A172 (cell line): ENCODE data around the gene KCTD6. TPM values are rescaled to one million over a fixed set of nuclear protein-coding genes. Genes with fewer than 3 reads are reported as not detected.

Experiments
- DNase-seq: peaks from one replicate; pipeline ENCODE4 v3.0.0-alpha.2; 2015; ENCODE audit warnings: low spot score
- total RNA-seq: library from RNA; depleted of rRNA; stranded (reverse); fragments of >200 nt; shearing (Covaris generic); gene quantifications from 2 replicates; pipeline ENCODE4 v1.2.3, GENCODE V29; 2014; rRNA removed

The KCTD6 gene
- total RNA-seq: 6.4 and 9.1 TPM in 2 replicates

DNA sequence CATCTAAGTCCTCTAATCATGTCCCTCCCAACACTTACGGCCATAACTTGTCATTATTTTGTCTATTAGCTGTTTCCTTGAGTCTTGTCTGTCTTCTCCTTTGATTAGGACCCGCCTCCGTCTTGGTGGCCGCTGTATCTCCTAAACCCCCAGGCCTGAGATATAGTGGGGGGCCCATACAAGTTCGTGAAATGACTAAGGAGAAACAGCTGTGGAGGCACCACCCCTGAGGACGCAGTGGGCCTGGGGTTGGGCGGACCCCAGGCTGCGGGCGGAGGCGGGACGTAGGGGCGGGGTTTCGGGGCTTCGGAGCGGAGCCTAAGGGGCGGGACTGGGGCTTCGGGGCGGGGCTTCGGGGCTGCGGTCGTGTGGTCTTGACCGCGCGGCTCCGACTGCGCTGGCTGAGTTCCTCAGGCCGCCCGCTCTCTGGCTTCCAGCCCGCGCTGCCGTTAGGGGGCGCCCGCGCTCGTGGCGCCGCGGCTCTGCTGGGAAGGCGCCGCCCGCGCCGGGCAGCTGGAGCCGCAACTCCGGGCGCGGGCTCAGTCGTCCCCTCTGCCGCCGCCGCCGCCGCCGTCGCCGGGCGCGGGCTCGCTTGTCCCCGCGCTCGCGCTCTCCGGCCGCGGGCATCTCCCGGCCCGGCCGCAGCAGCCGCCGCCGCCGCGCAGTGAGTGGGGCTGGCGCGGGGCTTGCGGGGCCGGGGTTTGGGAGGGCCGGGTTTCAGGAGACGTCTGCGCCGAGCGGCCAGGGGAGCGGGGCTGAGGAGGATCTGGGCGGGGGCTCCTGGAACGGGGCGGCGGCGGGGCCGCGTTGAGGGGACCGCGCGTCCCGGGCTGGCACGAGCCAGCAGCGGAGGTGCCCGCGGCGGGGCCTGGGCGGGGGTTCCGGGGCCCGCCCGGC is at the start of gene KCTD6:
KCTD6 (plus strand) TSS at position 591 of the 897 bp plus-strand sequence. CDS start 6,660 bp downstream, outside the sequence.
- peak; percentile 76 for DNase-seq

- DNase-seq: no peak
These were observed 39.7 kb upstream of the KCTD6 start for GRCh38 chr3:58452176-58452575.

DNA sequence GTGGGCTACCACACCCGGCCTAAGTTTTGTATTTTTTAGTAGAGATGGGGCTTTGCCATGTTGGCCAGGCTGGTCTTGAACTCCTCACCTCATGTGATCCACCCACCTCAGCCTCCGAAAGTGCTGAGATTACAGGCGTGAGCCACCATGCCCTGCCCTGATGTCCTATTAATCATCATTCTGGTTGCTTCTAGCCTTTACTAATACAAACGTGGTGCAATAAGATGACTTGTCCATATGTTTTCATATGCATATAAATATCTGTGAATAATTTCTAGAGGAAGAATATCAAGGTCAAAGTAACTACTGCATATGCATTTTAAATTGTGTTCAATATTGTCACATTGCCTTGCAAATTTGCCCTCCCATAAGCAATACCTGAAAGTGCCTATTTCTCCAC is 32.7 kb upstream of the KCTD6 start:
- no peak for DNase-seq

GRCh38 chr3:58462829-58463180 is 29.1 kb upstream of the KCTD6 start:
- no peak for DNase-seq

DNA sequence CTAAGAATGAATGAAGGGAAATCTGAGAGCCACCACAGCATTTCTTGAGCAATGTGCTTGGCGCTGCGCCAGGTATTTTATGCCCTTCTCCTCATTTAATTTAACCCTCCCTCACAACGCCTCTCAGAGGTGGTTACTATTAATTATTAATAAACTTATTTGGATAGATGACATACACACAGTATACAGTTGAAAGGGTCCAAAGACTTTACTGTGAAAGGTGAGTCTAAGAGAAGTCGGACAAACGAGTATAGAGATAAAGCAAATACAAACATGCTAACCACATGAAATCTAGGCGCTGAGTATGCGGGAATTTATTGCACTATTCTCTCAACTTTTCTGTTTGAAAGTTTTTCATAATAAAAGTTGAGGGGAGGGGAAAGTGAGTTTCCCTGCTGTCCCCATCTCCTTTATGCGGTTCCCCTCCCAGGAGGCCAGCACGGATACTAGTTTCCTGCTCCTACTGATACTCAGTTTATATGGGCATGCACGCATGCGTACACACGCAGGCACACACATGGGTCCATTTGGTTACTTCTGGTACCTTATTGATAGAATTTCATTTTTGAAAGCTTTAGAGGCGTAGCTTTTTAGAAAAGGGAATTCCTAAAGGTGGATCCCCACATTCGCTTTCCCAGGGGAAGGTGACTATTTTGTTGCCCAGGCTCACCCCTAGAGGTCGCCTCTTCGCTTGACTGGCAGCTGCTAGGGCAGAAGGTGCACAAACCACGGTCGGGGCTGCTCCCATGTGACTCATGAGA is 28.5 kb upstream of the KCTD6 start:
- peak; percentile 80 for DNase-seq

- DNase-seq: no peak
These were observed 28.0 kb upstream of the KCTD6 start for GRCh38 chr3:58463942-58464271.

GRCh38 chr3:58464866-58465265 is 27.0 kb upstream of the KCTD6 start:
- DNase-seq: no peak

- no peak for DNase-seq
These were observed 24.9 kb upstream of the KCTD6 start for GRCh38 chr3:58466899-58467563.

- no peak for DNase-seq
These were observed 22.8 kb upstream of the KCTD6 start for GRCh38 chr3:58469096-58469495.

DNA sequence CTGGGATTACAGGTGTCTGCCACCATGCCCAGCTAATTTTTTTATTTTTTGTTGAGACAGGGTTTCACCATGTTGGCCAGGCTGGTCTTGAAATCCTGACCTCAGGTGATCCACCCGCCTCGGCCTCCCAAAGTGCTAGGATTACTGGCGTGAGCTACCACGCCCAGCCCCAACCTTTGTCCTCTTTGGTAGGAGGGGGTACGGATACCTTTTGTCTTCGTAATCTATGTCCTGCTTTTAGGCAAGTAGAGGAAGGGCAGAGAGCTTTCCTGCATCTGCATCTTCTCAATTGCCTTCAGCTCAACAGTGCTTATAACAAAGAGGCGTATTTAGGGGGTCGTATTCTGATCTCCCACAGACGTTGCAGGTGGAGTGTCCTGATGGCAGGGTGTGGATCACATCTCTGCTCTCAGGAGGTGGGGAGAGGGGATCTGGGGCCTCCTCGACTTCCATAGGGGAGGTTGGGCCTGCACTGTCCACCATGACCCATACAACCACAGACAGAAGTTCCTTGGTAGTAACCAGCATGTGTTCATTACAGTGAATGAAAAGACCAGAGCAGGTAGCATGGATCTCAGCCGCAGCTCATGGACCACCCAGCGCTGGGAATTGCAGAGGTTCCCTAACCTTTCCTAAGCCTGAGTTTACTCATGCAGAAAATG is 21.4 kb upstream of the KCTD6 start:
- no peak for DNase-seq

- DNase-seq: peak; percentile 95
These were observed 20.6 kb upstream of the KCTD6 start for GRCh38 chr3:58471025-58471887.

DNA sequence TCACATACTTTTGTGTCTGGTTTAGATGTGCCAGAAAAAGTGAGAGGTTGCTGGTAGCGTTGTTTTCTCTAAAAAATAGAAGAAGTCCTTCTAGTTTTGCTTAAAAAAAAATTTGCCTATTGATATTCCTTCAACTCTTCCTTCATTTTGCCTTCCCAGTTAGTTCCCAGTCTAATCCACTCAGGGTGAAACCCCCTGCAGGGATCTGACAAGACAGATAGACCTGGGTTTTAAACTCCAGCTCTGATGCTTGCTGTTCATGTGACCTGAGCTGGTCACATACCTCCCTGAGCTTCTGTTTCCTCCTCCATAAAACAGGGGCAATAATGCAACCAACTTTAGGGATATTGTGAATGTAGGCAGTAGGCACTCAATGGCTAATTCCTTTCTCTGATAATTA is 18.6 kb upstream of the KCTD6 start:
- no peak for DNase-seq

DNA sequence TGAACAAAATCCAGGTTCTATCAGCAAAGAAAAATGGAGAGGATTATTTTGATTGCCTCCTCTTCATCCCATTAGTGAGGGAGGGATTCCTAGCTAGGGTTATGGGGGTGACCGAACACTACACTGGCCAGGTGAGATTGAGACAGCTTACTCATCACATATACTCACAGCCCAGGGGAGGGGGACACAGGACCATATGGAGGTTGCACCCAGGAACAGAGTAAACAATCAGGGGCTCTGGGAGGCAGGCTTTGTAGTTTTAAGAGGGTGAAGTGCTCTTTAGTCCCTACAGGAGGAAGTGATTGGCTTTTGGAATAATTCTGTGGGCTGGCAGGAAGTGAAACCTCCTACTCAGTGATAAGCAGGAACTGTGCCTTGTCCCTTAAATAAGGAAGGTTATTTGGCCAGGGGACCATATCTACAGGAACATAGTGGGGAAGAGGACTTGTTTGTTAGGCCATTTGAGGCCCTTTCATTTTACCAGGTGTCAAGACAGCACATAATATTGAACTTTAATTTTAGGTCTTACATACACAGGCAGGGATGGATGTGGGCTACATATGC is 17.5 kb upstream of the KCTD6 start:
- no peak for DNase-seq

GRCh38 chr3:58474967-58475578 is 16.8 kb upstream of the KCTD6 start:
- DNase-seq: no peak

- DNase-seq: no peak
These were observed 13.1 kb upstream of the KCTD6 start for GRCh38 chr3:58478781-58479180.

GRCh38 chr3:58480309-58480708 is 11.6 kb upstream of the KCTD6 start:
- DNase-seq: no peak

- no peak for DNase-seq
These were observed 8.8 kb upstream of the KCTD6 start for GRCh38 chr3:58482917-58483636.

- DNase-seq: no peak
These were observed 7.7 kb upstream of the KCTD6 start for GRCh38 chr3:58484045-58484721.

DNA sequence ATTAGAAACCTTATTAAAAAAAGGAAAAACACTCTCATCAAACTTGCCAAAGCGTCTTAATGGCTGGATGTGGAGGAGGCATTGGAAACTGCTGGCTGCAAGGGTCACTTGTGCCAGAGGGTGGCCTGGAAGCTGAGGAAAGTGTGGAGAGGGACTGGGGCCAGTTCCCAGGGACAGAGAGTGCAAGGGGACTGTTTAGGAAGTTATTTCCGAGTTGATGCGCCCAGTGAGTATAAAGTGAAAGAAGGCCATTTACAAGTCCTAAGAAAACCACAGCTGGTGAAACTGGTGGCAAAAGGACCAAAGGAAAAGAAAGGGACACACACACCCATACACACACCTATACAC is 7.2 kb upstream of the KCTD6 start:
- DNase-seq: no peak
